HK-2 (cell line): ENCODE results near the gene B3GNT2.
"Not testable (repeated sequence)": the region's sequence is repeated elsewhere in the genome, so short reads cannot be mapped to it uniquely, and the experiment has no call there.

Experiments
- DNase-seq: peaks from one replicate; pipeline ENCODE4 v3.0.0-alpha.2; 2018; ENCODE audit not compliant: unreplicated experiment

Gene B3GNT2

GRCh38 chr2:62238236-62238635 lies 42.3 kb downstream of the B3GNT2 start:
- DNase-seq: no peak

- no peak for DNase-seq
Observed at GRCh38 chr2:62240546-62240945, 44.6 kb downstream of the B3GNT2 start.

- no peak for DNase-seq
Observed at GRCh38 chr2:62243983-62244382, 48.1 kb downstream of the B3GNT2 start.

- DNase-seq: no peak
Observed at GRCh38 chr2:62248226-62248625, 52.3 kb downstream of the B3GNT2 start.

- DNase-seq: no peak
Observed at GRCh38 chr2:62250239-62250638, 54.3 kb downstream of the B3GNT2 start.

- DNase-seq: no peak
Observed at GRCh38 chr2:62254424-62255266, 58.7 kb downstream of the B3GNT2 start.

- no peak for DNase-seq
Observed at GRCh38 chr2:62257466-62257865, 61.6 kb downstream of the B3GNT2 start.

GRCh38 chr2:62263076-62263715 lies 67.3 kb downstream of the B3GNT2 start:
- DNase-seq: no peak

GRCh38 chr2:62264186-62264585 lies 68.3 kb downstream of the B3GNT2 start:
- no peak for DNase-seq

- no peak for DNase-seq
Observed at GRCh38 chr2:62265106-62265505, 69.2 kb downstream of the B3GNT2 start.

GRCh38 chr2:62266433-62267038 lies 70.6 kb downstream of the B3GNT2 start:
- peak; percentile 20 for DNase-seq

GRCh38 chr2:62267696-62268095 lies 71.8 kb downstream of the B3GNT2 start:
- no peak for DNase-seq

- DNase-seq: not testable (repeated sequence)
Observed at GRCh38 chr2:62268681-62269188, 72.8 kb downstream of the B3GNT2 start.

- DNase-seq: no peak
Observed at GRCh38 chr2:62270728-62271127, 74.8 kb downstream of the B3GNT2 start.
